Epidermal melanocyte (primary cell): Measurements from ENCODE around the gene TRIM50.
A peak's percentile ranks its signal among the peaks of the same experiment; 100 is the strongest.
"Not testable (repeated sequence)": the region's sequence is repeated elsewhere in the genome, so short reads cannot be mapped to it uniquely, and the experiment has no call there.

ENCODE experiments used
- DNase-seq: peaks from one replicate; pipeline ENCODE4 v3.0.0; 2011; ENCODE audit warnings: low spot score; ENCODE audit not compliant: insufficient read length

Gene TRIM50

DNA sequence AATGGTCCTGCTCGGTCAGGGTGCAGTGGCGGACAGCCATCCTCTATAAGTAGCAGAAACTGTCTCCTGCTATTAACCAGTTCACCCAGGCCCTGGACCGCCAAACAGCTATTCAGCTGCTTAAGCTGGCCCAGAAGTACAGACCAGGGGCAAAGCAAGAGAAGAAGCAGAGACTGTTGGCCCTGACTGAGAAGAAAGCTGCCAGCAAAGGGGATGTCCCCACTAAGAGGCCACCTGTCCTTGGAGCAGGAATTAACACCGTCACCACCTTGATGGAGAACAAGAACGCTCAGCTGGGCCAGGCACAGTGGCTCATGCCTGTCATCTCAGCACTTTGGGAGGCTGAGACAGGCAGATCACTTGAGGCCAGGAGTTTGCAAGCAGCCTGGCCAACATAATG, 13.6 kb downstream of the TRIM50 start:
- DNase-seq, result no peak

DNA sequence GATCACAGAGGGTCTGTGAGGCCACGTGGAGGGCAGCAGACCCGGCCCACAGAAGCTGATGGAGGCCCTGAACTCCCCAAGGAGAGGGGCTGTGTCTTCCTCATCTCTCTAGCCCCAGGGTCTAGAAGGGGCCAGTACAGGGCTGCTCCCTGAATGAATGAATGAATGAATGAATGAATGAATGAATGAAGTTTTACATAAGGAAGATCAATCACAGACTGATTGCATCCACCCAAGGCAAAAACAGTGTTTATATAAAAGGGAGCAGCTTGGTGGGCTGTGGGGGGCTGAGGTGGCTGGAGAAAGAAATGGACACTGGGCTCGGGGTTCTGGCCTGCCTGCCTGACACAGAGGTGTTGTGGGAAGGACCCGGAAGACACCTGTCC, 14.4 kb downstream of the TRIM50 start:
- no peak for DNase-seq

DNA sequence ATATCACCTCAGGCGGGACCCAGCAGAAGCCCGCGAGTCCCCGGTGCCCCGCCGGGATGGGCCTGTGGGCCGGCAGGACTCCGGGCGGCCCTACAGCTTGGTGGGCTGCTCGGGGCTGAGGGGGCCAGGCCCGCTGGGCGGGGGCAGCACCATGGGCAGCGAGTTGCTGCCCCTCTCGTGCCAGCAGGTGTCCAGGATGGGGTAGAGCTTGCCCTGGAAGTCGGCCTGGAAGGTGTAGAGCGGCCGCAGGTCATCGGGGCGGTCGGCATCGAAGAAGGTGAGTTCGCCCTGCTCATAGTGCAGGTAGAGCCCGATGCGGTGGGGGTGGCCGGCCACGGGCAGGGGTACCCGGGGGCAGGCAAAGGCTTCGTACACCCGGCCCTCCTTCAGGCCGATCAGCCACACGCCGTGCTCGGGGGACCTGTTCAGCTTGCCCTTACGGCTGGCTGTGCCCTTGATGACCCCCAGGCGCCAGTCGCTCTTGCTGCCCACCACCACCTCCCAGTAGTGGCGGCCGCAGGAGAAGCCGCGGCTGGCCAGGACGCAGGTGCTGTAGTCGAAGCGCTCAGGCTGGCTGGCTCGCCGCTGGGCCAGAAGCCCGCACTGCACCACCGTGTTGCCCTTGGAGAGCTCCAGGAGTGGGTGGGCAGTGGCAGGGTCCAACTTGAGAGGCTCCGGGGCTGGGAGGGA, 14.9 kb downstream of the TRIM50 start:
- peak; percentile 3 for DNase-seq

DNA sequence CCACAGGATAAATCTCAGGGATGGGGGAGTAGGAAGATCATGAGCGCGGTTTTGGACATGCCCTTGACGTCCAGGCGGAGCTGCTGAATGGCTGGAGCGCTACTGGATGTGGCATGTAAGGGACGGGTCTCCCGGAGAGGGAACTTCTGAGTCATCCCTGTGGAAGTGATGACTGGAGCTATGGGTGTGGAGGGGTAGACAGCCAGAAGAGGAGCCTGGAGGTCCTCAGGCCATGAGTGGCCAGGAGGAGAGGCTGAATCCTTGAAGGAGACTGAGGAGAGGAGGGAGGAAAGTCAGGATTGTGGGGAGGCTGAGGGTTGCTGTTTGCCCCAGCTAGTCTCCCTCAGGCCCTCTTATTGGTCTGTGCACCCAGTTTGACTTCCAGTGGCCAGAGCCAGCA, 16.5 kb downstream of the TRIM50 start:
- DNase-seq, result not testable (repeated sequence)

DNA sequence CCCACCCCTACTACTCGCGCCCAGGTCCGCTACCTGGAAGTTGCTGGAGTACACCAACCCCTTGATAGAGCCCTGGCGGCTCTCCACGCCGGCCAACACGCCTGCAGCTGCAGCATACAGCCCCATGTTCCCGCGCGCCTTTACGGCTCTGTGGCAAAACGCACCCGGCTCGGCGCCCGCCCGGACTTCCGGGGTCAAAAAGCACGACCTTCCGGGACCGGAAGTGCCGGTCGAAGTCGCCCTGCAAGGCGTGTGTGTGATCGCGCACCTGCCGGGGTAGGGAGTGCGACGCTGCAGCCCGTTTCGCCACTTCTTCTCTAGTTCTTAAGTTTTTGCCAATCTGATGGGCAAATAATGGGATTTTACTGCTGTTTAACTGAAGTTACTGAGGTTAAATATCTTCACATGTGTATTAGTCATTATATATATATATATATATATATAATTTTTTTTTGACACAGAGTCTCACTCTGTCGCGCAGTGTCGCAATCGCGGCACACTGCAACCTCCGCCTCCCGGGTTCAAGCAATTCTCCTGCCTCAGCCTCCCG, 19.1 kb downstream of the TRIM50 start, which contains the start of gene NSUN5:
Gene NSUN5, minus strand, starts transcription at position 162 of the 550 bp plus-strand sequence. Its CDS starts 36 bp downstream, at position 126.
- DNase-seq, result peak; percentile 87

DNA sequence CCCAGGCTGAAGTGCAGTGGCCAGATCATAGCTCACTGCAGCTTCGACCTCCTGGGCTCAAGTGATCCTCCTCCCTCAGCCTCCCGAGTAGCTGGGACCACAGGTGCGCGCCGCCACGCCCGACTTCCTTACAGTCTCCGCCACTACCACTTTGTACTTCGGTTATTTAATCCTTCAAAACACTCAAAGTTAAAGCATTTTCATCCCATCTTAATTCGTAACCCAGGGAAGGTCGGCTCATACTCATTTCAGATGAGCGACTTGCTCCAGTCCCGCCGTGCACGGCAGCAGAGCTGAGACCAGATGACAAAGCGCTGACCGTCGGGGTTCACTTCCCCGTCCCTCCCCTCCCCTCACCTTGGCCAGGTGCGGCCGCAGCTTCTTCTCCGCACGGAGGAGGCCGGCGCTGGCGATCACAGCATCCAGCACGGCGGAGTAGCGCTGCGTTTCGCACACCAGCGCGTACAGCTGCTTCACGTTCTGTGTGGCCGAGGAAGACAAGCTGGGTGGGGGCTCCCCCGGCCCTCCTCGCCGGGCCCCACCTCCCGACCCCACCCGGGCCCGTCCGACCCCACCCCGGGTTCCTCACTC, 19.7 kb downstream of the TRIM50 start:
- no peak for DNase-seq

DNA sequence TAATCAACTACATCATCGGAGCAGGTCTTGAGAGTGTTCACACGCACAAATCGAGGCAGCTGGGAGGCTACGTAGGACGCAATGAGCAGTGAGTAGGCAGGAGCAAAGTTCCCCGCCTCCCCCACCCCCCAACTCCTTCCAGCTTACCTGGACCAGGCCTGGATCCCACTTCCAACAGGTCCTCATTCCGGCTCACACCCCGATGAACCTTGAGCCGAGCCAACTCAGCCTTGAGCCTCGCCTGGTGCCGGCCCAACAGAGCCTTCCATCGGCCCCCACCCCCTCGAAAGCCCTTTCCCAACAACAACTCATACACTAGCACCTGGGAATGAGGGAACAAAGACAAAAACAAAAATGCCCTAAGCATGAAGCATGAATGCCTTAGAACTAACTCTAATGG, 20.4 kb downstream of the TRIM50 start:
- no peak for DNase-seq

DNA sequence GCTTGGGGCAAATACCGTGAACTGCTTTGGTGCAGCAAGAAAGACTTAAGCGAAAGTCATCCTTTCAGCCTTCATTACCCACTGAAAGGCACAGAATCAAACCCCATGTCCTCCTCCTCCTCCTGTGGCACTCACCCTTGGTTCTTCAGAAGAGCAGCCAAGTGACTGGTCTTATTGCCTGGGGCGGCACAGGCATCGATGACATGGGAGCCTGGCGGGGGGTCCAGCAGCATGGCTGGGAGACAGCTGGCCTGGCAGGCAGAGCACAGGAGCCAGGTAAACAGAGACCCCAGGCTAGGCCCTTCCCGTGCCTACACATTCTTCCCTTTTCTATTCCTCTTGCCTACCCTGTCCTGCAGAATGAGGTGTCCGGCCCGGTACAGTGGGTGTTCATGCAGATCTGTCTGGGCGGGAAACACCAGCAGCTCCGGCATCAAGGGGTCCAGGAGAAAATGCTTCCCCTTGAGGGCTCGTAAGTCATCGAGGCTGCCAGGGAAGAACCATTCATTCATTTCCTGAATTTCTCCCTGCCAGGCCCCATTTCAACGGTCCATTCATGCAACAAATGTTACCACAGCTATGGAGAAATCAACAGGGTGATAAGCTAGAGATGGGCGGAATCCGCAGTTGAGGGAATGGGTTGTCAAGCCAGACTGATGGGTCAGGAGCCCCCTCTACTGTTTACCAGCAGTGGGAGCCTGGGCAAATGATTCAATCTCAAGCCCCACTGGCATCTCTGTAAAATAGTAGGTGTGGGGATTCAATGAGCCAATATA, 23.1 kb downstream of the TRIM50 start:
- not testable (repeated sequence) for DNase-seq

DNA sequence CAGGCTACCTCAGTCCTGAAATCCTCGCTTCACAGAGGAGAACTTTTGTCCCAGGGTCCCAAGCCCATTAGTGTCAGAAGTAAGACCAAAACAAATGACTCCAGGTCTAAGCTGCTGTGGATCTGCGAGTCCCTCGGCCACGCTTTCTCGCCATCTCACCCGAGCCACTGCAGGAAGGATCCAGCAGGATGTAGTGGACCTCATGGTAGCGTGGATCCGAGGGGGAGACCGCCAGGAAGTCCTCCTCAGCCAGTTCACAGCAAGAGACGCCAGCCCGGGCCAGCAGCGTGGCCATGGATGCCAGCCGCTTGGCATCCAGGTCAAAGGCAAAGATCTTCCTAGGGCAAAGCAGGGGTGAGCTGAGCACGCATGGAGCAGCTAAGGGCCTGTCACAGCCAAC, 23.8 kb downstream of the TRIM50 start:
- no peak for DNase-seq

DNA sequence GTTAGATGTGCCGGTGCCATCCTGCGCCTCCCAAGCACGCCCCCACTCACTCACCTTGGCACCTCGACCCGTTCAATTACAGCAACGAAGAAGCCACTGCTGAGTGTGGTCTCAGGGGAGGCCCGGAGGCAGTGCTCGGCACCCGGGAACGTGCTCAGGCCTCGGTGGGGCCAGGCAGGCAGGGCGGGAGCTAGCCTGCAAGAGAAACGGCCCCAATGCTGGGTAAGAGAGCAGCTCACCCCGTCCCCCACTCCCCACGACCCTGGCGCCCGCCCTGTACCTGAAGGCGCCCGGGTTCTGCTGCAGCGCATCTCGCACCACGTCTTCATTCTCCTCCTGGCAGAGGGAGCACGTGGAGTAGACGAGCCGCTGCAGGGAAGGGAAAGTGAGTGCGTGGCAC, 24.3 kb downstream of the TRIM50 start:
- DNase-seq, result no peak

DNA sequence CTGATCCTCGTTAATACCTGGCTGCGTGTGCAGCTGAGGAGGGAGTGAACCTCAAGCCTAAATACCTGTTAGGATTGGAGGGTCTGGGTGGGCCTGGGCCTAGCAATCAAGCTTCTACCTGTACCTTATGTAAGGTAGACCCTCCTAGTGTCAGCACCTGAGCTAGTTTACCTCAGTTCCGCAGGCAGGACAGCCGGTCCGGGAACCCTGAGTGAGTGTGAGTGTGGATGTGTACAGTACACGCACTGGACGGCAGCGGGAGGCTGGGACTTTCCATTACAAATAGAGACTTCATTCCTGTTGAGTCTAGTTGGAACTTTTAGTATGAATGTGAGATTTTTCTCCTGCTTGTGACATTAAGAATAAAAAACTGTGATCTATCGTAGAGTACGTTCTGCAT, 25.0 kb downstream of the TRIM50 start:
- not testable (repeated sequence) for DNase-seq

DNA sequence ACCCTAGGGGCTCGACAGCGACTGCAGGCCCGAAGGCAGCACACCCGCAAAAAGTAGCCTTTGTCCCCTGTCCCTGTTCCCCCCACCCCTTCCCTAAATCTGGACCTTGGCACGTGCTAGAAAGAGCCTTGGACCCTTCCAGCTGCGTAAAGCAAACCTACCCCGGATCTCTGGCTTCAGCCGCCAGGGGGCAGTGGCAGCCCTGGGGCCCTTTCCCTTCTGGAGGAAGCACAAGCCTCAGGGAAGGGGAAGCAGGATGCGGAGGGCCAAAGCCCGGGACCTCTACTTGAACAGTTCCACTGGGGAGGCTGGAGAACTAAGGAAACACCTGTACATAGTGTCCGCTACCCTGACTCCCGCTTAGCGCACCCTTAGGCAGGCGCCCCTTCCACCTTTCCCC, 26.8 kb downstream of the TRIM50 start:
- not testable (repeated sequence) for DNase-seq

DNA sequence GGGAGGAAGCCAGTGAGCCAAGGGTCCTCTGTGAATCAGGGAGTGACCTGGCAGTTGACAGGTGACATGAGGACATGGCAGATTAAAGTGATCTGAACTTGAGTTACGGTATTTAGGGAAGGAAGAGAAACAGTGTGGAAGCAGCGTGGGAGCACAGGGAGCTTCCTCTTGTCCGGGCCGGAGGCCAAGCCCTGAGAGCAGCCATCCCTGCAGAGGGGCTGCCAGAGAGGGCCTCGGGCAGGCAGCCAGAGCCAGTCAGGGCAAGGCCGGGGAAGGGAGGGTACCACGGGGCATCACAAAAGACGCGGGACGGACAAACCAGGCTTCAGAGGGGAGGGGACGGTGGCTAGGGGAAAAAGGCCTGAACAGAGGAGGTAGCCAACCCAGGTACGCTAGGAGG, 28.1 kb downstream of the TRIM50 start:
- not testable (repeated sequence) for DNase-seq

DNA sequence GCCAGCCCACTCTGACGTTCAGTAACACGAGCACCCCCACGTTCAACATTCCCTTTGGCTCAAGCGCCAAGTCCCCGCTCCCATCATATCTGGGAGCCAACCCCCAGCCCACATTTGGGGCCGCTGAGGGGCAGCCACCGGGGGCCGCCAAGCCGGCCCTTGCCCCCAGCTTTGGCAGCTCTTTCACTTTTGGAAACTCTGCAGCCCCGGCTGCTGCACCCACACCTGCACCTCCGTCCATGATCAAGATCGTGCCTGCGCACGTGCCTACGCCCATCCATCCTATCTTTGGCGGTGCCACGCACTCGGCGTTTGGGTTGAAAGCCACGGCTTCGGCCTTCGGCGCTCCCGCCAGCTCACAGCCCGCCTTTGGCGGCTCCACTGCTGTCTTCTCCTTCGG, 30.2 kb downstream of the TRIM50 start:
- DNase-seq, result not testable (repeated sequence)

DNA sequence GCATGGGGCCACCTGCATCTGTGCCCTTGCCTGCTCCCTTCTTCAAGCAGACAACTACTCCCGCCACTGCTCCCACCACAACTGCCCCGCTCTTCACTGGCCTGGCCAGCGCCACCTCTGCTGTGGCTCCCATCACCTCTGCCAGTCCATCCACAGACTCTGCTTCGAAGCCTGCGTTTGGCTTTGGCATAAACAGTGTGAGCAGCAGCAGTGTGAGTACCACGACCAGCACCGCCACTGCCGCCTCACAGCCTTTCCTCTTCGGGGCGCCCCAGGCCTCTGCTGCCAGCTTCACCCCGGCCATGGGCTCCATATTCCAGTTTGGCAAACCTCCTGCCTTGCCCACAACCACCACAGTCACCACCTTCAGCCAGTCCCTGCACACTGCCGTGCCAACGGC, 30.6 kb downstream of the TRIM50 start:
- not testable (repeated sequence) for DNase-seq

DNA sequence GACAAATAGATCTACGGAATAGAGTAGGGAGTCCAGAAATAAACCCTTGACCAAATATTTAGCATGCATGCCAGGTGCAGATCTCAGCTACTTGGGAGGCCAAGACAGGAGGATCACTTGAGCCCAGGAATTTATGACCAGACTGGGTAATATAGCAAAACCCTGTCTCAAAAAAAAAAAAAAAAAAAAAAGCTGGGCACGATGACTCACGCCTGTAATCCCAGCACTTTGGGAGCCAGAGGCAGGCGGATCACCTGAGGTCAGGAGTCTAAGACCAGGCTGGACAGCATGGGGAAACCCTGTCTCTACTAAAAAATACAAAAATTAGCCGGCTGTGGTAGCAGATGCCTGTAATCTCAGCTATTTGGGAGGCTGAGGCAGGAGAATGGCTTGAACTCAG, 50.7 kb downstream of the TRIM50 start:
- DNase-seq, result not testable (repeated sequence)

DNA sequence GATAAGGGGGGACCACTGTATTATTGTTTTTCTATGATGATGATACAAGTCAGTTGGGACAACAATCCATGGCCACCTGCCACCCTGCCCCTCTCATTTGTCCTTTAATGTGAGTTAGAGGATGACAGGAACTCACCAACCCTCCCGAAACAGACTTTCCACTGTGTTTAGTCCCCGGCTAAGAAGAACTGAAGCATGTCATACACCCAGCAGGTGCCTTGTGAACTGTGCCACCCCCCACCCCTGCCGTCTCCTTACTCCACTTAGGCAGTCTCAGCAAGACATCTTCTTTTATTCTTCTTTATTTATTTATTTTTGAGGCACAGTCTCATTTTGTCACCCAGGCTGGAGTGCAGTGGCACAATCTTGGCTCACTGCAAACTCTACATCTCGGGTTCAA, 60.1 kb downstream of the TRIM50 start:
- DNase-seq, result not testable (repeated sequence)

DNA sequence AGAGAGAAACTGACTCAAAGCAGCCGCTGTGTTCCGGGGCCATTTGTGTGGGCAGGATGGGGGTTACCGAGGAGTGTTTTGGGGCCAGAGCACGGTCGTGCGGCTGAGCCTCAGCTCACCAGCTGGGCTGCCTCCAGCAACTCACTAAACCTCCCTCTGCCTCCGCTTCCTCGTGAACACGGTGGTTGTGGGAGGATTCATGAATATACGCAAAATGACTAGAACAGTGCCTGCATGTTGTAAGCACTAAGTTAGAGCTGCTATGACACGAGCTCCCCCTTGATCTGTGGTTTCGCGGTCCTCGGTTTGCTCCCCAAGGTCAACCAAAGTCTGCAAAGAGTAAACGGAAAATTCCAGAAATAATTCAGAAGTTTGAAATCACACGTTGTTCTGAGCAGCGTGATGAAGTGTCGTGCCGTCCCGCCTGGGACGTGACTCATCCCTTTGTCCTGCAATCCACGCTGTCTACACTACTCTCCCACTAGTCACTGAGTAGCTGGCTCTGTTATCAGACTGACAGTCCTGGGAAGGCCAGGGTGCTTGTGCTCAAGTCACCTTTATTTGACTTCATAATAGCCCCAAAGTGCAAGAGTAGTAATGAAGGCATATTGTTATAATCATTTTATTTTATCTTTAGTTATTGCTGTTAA, 61.0 kb downstream of the TRIM50 start:
- DNase-seq, result not testable (repeated sequence)
